Uterus (tissue), 2 donors: ENCODE data around the gene ESPL1.

ENCODE experiments used
- POLR2A ChIP-seq, 2 donors: fragments of 450-650 bp; IDR thresholded peaks; one replicate each; pipeline ENCODE4 v1.6.1; 2016; ENCODE audit warnings: antibody characterized with exemption in 2 of 2, mild to moderate bottlenecking in 1 of 2, moderate library complexity in 1 of 2
- TF ChIP-seq, protein P1 (sequence below), 4 experiments: fragments of 200-600 bp in 2 of 4; fragments of 450-650 bp in 2 of 4; sonication (generic) in 2 of 4; IDR thresholded peaks; one replicate each; pipeline ENCODE4 v1.5.1; 2016 to 2019; ENCODE audit warnings: antibody characterized with exemption in 4 of 4, mild to moderate bottlenecking in 2 of 4, moderate library complexity in 1 of 4

DNA sequence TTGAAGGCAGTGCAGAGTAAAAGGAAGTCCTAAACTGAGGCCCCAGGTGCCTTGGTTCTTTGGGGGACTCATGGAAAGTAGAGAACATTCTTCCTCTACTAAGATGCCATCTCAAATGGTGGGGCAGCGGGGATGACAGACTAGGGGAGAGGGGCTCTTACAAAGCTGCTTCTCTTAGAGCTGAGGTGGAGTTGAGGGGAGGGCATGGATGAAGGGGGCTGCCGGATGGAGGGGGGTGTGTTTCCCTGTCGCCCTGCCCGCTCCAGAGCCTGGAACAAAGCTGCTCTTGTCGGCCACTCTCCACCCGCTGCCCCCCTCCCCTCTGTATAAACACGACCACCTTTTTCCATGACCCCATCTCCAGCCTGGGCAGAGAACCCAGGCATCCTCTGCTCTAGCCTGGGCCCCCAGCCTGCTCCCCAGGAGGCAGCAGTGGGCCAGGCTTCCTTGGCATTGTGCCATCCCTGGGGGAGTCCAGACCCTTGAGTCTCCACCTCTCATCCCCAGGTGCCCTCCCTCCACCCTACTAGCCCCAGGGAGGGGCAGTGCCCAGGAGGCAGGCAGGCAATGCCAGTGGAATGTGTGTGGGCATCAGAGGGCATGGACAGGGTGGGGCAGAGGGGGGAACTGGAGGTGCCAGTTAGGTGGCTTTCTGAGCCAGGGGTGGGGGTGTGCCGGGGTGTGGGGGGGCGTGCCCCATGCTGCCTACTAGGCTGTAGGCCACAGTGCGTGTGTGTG lies 37.8 kb upstream of the ESPL1 start:
- no peak for TF ChIP-seq POLR2A (IDR thresholded peaks at IDR 0.05)
- TF ChIP-seq, protein P1, sequence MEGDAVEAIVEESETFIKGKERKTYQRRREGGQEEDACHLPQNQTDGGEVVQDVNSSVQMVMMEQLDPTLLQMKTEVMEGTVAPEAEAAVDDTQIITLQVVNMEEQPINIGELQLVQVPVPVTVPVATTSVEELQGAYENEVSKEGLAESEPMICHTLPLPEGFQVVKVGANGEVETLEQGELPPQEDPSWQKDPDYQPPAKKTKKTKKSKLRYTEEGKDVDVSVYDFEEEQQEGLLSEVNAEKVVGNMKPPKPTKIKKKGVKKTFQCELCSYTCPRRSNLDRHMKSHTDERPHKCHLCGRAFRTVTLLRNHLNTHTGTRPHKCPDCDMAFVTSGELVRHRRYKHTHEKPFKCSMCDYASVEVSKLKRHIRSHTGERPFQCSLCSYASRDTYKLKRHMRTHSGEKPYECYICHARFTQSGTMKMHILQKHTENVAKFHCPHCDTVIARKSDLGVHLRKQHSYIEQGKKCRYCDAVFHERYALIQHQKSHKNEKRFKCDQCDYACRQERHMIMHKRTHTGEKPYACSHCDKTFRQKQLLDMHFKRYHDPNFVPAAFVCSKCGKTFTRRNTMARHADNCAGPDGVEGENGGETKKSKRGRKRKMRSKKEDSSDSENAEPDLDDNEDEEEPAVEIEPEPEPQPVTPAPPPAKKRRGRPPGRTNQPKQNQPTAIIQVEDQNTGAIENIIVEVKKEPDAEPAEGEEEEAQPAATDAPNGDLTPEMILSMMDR (IDR thresholded peaks at IDR 0.05), result no peak
